HG02678 (cell line): ENCODE measurements around the gene IPO11.

Experiments used
- ATAC-seq: cut with Tn5 transposase; IDR thresholded peaks from one replicate; pipeline ENCODE4 v1.9.1; 2021; ENCODE audit warnings: mild to moderate bottlenecking, moderate library complexity; ENCODE audit not compliant: unreplicated experiment

IPO11 gene

DNA sequence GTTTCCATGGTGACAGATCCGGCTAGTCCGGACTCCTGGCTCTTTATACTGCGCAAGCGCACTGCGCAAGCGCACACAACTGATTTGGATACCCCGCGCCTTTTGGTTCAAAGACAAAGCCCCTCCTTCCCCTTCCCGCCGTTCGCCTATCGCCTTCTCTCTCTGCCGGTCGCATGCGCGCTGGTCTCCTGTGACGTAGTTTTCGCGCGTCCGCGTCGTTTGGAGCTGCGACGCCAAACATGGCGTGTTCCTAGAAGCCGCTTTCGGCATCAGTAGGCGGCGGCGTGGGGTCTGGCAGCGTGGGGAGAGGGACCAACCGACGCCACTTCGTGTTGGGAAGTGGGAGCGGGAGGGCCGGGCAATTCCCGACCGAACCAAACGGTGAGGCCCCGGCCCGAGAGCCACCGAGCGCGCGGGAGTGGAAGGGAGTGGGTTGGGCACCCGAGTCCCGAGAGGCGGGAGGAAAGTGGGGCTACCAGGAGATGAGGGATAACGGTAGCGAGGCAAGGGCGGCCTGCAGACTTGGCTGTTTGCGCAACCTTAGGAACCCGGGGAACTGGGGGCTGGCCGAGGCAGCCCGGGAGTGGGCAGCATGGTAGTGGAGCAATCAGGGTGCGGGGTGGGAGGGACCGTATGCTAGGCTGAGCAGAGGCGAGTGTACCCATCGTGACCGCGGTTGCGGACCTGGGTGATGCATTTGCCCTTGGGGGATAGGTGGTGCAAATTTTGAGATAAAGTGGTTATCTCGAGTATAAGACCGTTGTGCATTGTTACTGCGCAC lies at the start of gene IPO11:
IPO11 (plus strand) TSS at position 215 of the 781 bp plus-strand sequence. CDS start 24,517 bp downstream, outside the sequence.
- ATAC-seq = peak; percentile 96

DNA sequence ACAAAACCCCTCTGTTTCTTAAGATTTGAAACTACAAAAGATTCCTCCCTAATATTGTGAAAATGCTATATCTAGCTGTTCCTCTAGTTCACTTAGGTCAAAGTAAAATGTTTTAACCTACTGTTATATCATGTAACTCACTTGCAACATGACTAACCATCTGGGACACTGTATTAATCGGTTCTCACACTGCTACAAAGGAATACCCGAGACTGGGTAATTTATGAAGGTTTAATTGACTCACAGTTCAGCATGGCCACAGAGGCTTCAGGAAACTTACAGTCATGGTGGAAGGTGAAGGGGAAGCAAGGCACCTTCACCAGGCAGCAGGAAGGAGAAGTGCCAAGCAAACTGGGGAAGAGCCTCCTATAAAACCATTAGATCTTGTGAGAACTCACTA lies 43.5 kb upstream of the IPO11 start:
- ATAC-seq = no peak

DNA sequence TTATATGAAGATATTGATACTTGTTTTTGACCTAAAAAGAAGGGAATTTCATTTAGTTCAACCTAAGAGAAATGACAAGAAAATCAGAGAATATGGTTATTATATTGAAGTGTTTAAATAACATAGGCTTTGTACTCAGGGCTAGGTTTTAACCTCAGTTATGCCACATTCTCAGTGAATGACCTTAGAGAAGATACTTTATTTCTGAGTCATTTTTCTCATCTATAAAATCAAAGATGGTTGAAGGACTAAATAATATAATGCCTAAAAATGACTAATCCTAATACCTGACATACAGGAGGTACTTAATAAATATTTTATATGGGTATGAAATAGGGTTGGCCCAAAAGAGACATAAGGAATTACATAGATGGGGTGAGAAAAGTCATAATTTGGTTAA lies 41.2 kb upstream of the IPO11 start:
- ATAC-seq = no peak

DNA sequence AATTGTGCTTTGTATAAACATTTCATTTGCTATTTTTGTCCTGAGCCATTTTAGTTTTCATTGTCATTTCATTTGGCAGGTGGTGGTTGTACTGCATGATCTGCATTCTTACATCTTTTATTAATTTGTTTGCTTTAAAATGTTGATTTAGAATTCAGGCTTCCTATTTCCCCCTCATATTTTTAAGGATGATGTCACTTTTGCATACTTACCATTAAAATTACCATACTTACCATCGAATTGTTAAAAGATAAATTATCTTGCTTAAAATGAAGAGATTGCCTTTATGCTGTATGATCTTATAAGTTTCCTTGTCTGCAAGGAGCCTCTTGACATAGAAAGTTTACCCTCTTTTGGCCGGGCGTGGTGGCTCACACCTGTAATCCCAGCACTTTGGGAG lies 40.0 kb upstream of the IPO11 start:
- ATAC-seq = no peak

DNA sequence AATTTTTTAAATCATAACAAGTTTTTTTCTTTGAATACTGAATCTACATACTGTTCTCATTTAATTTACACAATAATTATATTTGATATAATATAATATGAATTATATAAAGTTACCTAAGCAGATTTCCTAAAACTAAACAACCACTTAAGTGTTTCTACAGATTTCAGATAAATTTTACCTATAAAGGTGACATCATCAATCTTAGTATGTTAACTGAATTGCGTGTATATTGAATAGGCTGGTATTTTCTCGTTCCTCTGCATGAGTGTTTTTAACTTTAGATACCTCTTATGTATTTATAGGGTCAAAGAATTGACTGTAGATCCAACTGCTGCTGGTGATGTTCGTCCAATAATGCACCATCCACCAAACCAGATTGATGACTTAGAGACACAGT lies 39.2 kb upstream of the IPO11 start:
- no peak for ATAC-seq

DNA sequence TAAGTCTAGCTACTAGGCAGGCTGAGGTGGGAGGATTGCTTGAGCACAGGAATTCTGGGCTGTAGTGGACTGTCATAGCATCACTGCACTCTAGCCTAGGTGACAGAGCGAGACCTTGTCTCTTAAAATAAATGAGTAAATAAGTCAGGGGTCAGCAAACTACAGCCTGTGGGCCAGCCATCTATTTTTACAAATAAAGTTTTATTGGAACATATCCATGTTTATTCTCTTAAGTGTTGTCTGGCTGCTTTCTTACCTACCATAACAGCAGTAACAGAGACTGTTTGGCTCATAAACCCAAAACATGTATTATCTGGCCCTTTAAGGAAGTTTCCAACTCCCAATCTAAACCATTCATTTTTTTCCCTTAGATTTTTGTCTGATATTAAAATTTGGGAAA lies 38.5 kb upstream of the IPO11 start:
- no peak for ATAC-seq

DNA sequence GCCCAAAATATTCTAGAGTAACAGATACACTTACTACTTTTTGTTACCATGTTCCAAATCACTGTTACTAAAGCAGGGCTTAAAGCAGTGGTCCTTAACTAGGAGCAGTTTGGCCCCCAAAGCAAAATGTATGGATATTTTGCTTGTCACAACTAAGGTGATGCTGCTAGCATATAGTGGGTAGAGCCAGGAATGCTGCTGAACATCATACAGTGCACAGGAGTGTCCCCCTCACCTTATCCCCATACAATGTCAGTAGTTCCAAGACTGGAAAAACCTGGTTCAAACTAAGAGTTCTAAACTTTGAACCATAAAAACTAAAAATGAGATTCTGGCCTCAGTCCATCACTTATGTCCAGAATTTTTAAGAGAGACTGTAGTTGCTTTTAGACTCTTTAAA lies 36.9 kb upstream of the IPO11 start:
- ATAC-seq = no peak

DNA sequence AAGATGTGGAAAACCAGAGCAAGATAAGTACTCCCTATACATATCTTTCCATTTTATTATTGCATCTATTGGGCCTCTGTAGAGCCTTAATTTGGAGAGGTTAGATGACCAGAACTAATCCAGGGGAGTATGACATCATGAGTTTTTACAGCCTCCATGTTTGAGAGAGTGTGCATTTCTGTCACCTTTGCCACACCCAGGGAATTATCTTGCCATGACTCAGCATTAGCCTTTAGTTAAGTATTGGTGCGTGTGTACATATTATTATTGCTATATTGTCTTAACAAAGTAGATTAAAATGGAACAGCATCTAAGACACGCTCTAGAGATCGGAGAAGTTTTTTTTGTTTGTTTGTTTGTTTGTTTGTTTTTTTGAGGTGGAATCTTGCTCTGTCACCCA lies 36.5 kb upstream of the IPO11 start:
- ATAC-seq = no peak

DNA sequence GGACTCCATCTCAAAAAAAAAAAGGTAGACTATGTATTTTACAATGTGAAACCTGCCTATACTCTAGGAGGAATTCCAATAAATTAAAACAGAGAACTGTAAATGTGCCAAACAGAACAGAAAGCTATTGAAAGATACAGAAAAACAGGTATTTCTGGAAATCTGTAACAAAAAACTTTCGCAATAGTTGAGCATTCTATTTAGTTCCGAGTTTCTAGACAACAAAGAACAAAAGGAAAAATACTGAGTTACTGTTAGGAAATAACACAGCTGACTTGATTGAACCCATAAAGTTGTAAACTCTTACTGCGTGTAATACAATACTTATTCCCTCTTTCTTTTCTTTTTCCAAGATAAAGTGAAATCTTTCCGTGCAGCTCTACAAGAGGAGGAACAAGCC lies 27.4 kb upstream of the IPO11 start:
- no peak for ATAC-seq

DNA sequence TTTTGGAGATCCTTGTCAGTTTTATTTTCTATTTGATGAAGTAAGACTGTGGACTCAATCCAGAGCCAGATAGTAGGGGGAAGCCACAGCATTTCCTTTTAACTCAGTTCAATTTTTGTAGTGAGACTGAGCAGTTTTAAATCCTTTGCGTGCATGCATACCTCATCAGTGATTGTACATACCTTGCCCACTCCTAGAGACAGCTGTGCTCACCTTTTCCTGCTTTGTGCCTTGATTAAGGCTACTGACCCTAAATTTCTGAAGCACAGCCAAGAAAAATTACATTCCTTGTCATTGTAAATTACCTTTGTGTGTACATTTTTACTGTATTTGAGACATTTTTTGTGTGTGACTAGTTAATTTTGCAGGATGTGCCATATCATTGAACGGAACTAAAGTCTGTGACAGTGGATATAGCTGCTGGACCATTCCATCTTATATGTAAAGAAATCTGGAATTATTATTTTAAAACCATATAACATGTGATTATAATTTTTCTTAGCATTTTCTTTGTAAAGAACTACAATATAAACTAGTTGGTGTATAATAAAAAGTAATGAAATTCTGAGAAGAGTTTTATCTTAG lies 26.7 kb upstream of the IPO11 start:
- ATAC-seq = no peak

DNA sequence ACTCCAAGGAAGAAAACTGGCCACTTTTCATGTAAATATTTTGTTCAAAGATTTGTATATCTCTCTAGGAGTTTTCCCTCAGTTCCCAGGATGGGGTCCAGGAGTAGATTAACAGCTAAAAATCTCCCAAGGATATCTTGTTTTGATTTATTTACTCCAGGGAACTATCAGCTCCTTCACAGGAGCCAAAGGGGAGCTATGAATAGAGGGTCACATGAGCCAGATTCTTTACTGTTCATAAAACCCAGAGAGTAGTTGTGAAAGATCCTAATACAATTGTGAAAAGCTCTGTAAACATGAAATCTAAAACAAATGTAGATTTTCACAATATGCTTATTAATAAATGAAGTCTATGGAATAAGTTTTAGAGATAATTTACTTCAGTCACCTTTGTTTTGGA lies 25.7 kb upstream of the IPO11 start:
- no peak for ATAC-seq

DNA sequence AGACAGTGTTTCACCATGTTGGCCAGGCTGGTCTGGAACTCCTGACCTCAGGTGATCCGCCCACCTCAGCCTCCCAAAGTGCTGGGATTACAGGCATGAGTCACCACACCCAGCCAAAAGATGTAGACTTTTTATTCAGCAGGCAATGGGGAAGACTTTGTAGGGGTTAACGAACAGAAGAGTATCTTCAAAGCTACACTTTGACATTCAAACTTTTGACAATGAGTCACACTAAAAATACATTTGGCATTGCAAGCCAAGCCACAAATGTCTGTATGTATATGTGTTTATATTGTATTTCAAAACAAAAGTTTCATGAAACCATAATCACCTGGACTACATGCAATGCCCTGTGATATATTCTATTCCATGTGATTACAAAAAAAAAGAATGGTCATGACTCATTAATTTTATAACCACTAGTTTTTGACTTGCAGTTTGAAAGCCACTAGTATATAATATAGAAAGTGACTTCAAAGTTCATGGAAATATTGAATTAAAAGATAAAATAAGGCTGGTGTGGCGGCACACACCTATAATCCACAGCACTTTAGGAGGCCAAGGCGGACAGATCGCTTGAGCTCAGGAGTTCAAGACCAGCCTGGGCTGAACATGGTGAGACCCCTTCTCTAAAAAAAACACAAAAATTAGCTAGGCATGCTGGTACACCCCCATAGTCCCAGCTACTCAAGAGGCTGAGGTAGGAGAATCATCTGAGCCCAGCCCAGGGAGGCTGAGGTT lies 17.2 kb upstream of the IPO11 start:
- no peak for ATAC-seq

DNA sequence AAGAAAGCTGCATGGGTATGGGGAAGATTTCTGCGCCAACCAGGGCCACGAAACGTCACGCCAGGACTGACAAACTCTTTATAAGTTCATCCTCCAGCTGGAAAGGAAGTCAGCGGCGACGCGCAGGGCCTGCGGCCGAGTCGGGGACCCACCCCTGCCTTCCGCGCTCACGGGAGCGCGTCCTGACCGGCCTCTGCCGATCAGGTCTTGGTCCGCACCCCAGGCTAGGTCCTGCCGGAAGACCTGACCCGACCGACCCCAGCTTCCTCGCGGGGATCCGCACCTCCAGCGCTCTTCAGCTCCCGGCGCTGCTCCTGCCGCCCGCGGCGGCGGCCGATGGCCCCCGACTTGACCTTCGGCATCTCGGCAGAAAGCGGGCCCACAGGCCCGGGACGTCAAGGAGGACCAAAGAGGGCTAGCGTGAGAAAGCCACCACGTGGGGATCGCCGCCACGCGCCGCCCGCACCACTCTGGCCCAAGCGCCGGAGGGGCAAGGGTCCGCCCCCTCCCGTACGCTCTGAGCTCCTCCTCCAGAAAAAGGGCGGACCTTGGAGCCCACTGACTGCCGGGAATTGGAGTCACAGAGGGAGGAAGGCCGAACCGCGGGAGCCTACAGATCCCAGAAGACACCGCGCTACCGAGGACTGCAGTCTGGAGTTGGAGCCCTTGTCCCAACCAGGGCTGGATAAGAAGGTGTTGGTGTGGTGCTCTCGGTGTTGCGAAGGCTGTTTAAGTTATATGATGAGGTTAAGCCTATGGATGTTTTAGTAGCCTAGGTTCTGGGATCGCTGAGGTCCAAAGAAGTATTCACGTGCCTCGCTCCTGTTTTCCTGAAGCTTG lies 8.9 kb upstream of the IPO11 start, which contains the start of gene DIMT1:
DIMT1 (minus strand) TSS at position 495 of the 840 bp plus-strand sequence; CDS start at position 362, 133 bp downstream.
- peak; percentile 95 for ATAC-seq

DNA sequence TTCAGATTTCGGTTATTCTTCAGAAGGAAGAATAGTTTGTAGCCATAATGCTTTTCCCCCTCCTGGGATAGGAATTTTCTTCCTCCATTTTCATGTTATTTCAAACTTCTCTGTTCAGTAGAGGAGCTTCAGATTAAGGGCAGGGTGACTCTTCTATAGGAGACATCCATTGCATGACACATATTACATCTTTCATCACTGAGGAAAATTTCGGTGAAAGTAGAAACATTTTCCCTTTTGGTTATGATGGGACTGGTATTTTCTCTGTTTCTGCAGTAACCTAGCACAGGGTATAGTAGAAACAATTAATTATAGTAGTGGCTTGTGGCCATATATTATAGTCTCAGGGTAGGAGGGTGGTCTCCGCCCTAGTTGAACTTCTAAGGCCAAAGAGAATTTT lies 1.1 kb downstream of the IPO11 start:
- no peak for ATAC-seq

DNA sequence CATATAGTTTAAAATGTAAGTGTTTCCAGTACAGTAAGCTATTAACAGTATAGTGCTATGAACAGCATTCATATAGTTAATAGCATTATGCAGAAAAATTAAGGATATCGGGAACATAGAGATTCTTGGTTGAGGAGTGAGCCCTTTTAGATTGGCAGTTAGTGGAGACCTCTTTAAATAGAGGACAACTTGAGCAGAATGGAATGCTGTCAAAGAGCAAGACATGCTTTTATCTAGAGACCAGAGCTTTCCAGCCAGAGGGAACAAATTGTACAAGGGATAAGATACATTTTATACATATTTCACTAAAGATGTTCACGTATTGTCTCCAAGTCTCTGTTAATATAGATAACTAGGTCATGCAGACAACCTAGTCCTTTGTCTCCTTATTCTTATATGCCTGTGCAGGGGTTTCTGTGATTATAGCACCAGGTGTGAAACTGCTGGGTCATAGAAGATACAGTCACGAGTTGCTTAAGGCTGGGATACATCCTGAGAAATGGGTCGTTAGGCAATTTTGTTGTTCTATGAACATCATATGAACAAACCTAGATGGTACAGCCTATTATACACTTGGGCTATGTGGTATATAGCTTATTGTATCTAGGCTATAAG lies 6.0 kb downstream of the IPO11 start:
- no peak for ATAC-seq

DNA sequence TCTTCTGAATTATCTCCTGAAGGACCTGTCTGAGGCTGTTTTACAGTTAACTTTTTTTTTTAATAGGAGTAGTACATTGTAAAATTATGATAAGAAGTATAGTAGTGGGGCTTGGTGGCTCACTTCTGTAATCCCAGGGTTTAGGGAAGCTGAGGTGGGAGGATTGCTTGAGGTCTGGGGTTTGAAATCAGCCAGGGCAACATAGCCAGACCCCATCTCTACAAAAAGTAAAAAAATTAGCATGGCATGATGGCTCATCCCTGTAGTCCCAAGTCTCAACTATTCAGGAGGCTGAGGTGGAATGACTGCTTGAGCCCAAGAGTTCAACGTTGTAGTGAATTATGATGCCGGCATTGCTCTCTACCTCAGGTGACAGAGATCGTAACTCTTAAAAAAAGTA lies 7.0 kb downstream of the IPO11 start:
- no peak for ATAC-seq

DNA sequence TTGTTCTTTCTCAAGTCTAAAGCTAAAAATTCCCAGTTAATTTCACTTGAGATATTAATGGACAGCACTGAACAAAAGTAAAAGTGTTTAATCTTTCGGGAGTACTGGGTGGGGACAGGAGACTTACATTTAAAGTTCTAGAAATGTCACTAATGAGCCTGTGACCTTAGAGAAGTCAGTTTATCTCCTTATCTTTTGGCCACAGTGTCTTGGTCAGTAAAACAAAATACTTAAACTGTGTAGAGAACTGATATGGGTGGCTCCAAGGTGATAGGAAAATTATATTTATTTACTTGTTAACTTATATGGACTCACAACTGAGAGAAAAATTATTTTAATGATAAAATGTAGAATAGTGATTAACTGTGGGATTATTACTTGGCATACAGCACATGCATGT lies 8.9 kb downstream of the IPO11 start:
- ATAC-seq = no peak

DNA sequence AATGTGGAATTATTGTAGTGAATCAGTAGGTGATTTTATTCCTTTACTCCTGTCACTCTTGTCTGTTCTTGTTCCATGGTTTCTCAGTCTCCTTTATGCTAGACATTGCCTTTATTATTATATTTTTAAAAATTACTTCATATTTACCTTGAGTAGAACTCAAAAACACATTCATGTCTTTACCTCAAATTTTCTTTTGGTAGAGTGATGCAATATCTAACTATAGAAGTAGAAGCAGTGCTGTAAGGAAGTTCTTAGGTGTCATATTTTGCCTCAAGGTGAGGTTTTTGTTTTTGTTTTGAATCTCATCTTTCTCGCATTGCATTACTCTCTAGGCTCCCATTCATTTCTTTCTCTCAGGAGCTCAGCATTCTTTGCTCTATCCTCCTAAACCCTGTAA lies 12.2 kb downstream of the IPO11 start:
- ATAC-seq = no peak

DNA sequence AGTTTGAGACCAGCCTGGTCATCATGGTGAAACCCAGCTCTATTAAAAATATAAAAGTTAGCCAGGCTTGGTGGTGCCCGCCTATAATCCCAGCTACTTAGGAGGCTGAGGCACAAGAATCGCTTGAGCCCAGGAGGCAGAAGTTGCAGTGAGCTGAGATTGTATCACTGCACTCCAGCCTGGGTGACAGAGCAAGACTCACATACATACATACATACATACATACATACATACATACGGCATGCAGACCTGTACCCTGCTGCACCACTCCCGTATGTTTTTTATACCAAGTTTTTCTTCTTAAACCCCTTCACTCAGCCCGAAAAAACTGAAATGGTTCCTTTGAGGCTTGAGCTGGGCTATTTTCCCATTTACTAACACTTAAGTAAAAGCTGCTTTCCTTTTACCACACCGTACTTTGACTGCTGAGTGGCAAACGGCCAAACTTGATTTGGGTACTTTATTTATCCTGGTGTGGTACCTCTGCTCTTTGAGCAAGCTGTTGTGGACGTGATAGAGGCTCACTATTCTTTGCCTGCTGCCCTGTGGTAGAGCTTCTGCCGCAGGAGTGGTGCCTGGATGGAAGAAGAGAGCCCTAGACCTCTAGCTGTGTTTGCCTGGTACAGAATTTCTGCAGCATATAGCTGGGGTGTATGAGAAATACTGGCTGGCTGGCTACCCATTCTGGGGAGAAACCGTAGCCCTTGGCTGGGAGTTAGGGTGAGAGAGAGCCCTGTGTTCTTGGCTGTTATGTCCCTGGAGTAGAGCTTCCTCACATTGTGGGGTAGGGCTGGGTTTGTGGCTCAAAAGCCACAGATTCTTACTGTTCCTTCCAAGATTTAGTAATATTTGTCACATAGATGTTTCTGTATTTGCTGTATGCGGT lies 19.4 kb downstream of the IPO11 start:
- ATAC-seq = no peak

DNA sequence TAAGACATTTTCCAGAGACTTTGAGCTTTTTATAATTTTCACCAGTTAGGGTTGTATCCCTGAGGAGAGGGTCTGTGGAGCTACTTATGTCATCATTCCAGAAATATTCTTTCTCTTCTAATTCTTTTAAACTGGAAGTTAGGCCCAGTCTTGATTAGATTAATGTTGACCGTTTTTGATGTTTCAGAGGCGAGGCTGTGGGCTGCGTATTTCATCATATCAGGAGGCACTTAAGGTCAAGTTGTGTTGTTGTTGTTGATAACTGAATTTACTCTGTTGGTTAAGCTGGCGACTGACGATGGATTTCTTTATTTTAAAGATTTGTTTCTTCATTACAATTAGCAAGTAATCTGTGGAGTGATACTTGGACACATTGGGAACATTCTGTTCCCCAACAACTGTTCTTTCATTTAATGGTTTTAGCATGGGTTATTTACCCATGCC lies 20.1 kb downstream of the IPO11 start:
- no peak for ATAC-seq
